ENCODE results near the gene MEGF11.

Gene MEGF11

GRCh38 chr15:65867244-65867643, 386.3 kb downstream of the MEGF11 start:
- TF ChIP-seq CTCF (IDR thresholded peaks at IDR 0.05; ENCODE audit: insufficient read depth, missing control alignments) = no peak
- DNase-seq (ENCODE audit: insufficient read length, low spot score) (no peak), FAIRE-seq (no peak)

GRCh38 chr15:65863106-65863505, 390.4 kb downstream of the MEGF11 start:
- no peak for DNase-seq (ENCODE audit: insufficient read length, low spot score)
- no peak for FAIRE-seq
- no peak for TF ChIP-seq CTCF (IDR thresholded peaks at IDR 0.05; ENCODE audit: insufficient read depth, missing control alignments)

- no peak for FAIRE-seq
- peak; percentile 54 for TF ChIP-seq CTCF (IDR thresholded peaks at IDR 0.05; ENCODE audit: insufficient read depth, missing control alignments)
- DNase-seq (ENCODE audit: insufficient read length, low spot score) = no peak
Observed at GRCh38 chr15:65862682-65863081, 390.9 kb downstream of the MEGF11 start.

GRCh38 chr15:65857718-65858402, 395.7 kb downstream of the MEGF11 start:
- DNase-seq (ENCODE audit: insufficient read length, low spot score) = no peak
- no peak for FAIRE-seq
- no peak for TF ChIP-seq CTCF (IDR thresholded peaks at IDR 0.05; ENCODE audit: insufficient read depth, missing control alignments)

GRCh38 chr15:65856821-65857455, 396.6 kb downstream of the MEGF11 start:
- DNase-seq (ENCODE audit: insufficient read length, low spot score) = no peak
- TF ChIP-seq CTCF (IDR thresholded peaks at IDR 0.05; ENCODE audit: insufficient read depth, missing control alignments) = peak; percentile 73
- FAIRE-seq = no peak

GRCh38 chr15:65851981-65852380, 401.6 kb downstream of the MEGF11 start:
- no peak for FAIRE-seq
- DNase-seq (ENCODE audit: insufficient read length, low spot score) = no peak
- TF ChIP-seq CTCF (IDR thresholded peaks at IDR 0.05; ENCODE audit: insufficient read depth, missing control alignments) = no peak

- FAIRE-seq = no peak
Observed at GRCh38 chr15:65847989-65848388, 405.6 kb downstream of the MEGF11 start.

More at GRCh38 chr15:65847989-65848388, 405.6 kb downstream of the MEGF11 start:
- no peak for TF ChIP-seq CTCF (IDR thresholded peaks at IDR 0.05; ENCODE audit: insufficient read depth, missing control alignments)
- no peak for DNase-seq (ENCODE audit: insufficient read length, low spot score)

All from D721Med (cell line).